MV-4-11 (cell line): ENCODE results near the gene BTBD2.

Experiments
- DNase-seq: peaks from one replicate; lab custom pipeline; 2025; lab: John Stamatoyannopoulos, UW

BTBD2 gene

DNA sequence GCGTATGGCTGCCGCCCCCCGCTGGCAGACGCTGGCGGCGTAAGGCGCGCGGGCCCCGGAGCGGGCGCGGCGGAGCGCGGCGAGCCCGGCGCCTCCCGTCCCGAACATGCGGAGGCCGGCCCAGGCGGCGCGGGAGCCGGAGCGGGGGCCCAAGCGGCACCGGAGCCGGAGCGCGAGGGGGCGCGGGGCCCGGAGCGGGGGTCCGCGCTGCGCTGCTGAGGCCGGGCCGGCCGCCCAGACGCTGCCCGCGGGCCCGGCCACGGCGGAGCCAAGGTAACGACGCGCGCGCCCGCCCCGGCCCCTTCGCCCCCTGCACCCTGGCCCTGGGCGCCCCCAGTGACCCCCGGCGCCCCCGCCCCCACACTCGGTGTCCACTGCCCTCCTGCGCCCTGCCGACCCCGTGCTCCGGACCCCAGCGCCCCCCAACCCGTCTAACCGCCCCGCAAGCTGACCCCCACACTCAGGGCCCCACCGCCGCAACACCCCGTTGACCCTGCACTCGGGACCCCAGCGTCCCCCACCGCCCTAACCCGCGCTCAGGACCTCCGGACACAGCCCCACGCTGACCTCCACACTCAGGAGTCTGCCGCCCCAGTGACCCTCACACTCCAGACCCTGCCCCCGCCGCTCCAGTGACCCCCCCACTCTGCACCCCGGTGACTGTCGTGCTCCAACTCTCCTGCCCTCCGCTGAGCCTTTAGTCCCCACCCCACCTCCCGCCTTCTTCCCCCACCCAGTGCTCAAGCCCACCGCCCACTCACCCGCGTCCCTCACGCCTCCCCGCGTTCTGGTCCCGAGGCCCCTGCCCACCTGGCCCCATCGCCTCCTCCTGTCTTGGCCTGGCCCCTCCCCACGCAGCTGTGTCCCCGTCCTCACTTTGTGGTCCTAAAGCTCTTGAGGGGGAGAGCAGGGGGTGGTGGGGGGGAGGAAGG lies 74.1 kb downstream of the BTBD2 start, which contains the start of gene CSNK1G2:
Gene CSNK1G2, plus strand, starts transcription at position 27 of the 932 bp plus-strand sequence. CDS start 28,601 bp downstream, outside the sequence.
- no peak for DNase-seq

- DNase-seq: no peak
Observed at GRCh38 chr19:1938071-1938470, 77.4 kb downstream of the BTBD2 start.

DNA sequence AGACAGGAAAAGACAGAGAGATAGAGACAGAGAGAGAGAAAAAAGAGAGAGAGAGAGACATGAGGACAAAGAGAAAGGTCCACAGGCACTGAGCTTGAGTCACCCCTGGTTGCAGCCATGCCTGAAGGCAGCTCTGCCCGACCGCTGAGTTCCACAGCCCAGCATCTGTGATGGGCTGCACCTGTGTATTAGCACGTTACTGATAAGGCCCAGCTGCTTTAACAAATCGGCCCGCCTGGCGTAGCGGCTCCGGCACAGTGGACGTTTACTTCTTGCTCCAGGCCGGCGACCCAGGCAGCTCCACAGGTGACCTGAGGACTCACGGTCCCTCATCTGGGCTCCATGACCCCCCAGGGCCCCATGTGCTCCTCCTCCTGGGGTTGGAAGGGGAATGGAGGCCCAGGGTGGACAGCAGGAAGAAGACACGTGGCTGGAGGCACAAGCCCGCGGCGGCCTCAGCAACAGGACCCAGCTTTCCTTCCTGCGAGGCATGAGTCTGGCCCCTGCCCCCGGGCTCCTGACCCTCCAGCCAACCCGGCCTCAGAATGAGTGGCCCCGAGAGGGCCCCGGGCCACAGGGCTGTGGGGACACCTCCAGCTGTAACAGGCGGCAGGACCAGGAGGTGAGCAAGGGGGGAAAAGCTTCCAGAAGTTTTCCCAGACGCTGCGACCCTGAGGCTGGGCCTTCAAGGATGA lies 78.5 kb downstream of the BTBD2 start:
- no peak for DNase-seq

- no peak for DNase-seq
Observed at GRCh38 chr19:1936430-1936829, 79.1 kb downstream of the BTBD2 start.

DNA sequence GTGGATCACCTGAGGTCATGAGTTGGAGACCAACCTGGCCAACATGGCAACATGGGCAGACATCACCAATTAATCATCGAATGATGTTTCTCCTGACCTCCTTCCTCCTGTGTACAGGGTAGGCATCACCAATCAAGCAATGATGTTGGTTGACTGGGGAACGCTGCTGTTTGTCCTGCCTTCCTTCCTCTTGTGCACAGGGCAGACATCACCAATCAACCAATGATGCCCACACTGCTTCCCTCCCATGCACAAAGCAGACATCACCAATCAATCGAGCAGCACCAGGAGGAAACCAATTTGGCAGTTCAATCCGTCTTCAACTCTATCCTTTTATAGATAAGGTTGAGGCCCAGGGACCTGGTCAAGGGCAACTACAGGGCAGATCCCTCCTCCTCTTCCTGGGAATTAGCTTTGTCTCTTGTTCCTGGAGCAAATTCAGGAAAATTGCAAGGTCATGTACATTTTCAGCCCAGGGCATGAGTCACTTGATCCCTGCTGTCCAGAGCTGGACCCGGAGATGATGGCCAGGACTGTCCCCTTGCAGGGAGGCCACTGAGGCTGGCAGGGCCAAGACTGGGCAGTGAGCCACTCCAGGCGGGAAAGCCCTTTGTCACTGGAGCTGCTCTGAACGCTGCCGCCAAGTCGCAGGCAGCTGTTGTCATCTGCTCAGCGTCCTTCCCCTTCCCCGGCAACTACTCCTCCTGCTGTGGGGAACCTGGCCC lies 79.9 kb downstream of the BTBD2 start:
- peak; percentile 76 for DNase-seq
